NK-92 treated with Interleukin-12 subunit alpha and Interleukin-12 subunit beta, amount 100 ng/mL, for 24 hours (cell line): ENCODE measurements around the gene CTDSP1.
A peak's percentile ranks its signal among the peaks of the same experiment; 100 is the strongest.

Experiments
- DNase-seq: peaks from one replicate; lab custom pipeline; 2025; lab: John Stamatoyannopoulos, UW

CTDSP1 gene

DNA sequence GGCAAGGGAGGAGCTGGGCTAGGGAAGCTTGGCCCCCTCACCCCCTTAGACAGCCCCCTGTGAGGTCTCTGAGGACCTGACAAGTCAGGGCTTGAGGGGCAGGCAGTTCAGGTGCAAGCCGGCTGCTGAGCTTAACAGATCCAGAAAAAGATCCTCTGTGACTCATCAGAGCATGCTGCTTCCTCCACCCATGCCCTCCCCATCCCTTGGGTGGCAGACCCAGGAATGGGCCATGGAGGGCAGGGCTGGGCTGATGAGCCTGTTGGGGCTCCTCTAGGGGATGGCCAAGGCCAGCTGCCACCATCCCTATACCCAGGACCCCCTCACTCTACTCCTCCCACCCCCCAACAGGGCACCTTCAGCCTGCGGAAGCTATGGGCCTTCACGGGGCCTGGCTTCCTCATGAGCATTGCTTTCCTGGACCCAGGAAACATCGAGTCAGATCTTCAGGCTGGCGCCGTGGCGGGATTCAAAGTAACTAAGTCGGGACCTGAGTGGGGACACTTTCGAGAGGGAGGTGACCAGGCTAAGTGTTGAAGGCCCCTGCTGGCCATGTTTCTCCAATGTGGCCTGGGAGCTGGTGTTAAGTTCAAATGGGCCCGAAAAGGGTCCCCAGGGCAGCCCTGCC is 15.7 kb upstream of the CTDSP1 start:
- DNase-seq = no peak

DNA sequence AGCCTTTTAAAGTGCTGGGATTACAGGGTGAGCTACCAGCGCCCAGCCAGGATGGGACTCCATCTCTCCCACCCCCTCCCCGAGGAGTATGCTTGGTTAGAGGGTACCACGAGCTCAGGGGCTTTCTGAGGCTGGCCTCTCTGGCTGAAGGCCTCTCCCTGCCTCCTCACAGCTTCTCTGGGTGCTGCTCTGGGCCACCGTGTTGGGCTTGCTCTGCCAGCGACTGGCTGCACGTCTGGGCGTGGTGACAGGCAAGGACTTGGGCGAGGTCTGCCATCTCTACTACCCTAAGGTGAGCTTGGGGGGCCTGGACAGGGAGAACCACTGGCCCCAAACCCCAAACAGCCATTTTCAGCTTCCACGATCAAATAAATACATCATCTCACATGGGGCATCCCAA is 14.7 kb upstream of the CTDSP1 start:
- no peak for DNase-seq

DNA sequence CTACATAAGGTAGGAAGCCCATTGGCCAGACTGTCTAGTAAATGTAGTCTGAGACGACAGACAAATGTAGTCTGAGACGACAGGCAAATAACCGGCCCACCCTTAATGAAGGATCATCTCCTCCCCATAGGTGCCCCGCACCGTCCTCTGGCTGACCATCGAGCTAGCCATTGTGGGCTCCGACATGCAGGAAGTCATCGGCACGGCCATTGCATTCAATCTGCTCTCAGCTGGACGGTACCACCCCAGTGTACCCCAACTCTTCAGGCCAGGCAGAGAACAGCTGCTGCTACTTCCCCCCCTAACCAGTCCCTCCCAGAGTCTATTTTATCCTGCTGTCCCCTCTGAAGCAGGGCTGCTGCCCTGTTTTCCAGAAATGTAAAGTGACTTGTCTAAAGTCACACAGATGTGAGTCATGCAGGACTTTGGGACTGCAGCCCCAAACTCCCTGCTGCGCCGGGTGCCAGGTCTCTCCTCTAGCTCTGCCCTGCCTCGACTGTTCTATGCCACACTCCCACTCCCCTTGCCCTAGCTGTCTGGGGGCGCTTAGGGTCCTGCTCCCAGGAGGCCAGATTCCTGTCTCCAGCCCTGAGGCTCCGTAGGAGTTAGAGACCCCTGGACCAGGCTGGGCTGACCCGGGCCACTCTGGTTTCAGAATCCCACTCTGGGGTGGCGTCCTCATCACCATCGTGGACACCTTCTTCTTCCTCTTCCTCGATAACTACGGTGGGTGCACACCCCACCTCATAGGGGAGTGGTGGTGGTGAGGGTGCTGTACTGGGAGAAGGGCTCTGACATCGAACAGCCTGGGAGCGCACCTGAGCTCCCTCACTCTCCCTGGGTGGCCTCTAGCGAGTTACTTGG is 12.9 kb upstream of the CTDSP1 start:
- DNase-seq = no peak

DNA sequence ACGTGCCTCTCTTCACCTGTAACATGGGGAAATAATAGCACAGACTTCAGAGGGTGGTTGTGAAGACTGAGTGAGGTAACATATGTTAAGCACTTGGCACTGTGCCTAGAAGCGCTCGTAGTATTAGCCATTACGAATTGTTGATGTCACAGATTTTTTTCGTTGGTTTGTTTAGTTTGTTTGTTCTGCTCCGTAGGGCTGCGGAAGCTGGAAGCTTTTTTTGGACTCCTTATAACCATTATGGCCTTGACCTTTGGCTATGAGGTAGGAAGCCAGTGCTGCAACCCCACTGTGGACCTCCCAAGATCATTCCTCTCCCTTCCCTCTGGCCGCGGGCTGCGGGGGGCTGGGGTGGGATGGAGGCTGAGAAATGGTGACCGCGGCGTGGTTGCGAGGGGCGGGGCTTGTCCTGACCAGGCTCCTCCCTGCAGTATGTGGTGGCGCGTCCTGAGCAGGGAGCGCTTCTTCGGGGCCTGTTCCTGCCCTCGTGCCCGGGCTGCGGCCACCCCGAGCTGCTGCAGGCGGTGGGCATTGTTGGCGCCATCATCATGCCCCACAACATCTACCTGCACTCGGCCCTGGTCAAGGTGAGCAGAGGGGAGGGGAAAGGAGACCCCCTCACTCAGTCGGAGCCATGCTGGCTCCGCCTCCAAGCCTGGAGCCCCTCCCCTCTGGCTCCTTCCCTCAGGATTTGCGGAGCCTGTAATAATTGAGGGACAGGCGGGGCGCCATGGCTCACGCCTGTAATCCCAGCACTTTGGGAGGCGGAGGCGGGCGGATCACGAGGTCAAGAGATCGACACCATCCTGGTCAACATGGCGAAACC is 12.1 kb upstream of the CTDSP1 start:
- no peak for DNase-seq

DNA sequence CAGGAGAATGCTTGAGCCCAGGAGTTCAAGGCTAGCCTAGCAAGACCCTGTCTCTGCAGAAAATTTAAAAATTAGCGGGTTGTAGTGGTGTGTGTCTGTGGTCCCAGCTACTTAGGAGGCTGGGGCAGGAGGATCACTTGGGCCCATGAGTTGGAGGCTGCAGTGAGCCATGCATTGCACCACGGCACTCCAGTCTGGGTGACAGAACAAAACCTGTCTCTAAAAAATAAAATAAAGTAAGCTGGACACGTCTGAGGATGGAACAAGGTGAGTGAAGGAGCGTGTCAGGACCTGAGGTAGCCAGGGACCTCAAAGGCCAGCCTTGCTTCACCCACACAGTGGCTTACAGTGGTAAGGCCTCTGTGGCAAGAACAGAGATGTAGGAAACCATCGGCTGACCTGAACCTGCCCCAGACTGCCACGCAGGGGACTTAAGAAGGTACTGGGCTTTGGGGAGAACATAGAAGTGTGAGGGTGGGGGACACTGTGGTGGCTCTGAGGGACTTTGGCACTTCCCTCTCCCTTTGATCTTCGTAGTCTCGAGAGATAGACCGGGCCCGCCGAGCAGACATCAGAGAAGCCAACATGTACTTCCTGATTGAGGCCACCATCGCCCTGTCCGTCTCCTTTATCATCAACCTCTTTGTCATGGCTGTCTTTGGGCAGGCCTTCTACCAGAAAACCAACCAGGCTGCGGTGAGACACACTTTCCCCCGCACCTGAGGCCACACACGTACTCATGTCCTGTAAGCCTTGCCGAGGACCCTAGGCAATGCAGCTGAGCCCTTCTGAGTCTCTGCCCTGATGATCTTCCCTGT is 10.1 kb upstream of the CTDSP1 start:
- DNase-seq = no peak

DNA sequence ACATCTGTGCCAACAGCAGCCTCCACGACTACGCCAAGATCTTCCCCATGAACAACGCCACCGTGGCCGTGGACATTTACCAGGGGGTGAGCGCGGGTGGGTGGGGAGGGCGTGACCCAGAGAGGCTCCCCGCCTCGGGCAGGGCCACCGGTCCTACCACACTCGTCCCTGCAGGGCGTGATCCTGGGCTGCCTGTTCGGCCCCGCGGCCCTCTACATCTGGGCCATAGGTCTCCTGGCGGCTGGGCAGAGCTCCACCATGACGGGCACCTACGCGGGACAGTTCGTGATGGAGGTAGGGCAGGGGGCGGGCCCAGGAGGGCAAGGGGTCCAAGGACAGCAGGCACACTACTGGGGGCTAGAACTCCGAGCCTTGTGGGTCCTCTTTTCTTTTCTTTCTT is 8.5 kb upstream of the CTDSP1 start:
- DNase-seq = no peak

DNA sequence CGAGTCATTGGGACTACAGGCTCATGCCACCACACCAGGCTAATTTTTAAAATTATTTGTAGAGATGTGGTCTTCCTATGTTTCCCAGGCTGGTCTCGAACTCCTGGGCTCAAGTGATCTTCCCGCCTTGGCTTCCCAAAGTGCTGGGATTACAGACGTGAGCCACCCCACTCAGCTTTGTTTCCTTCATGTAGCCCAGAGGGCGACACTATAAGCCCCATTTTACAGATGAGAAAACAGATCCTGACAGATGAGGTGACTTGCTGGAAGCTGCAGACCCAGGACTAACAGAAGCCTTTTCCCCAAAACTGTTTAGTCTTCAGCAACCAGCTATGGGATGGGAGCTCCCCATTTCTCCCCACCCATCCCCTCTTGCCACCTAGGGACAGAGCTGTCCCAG is 7.2 kb upstream of the CTDSP1 start:
- no peak for DNase-seq

DNA sequence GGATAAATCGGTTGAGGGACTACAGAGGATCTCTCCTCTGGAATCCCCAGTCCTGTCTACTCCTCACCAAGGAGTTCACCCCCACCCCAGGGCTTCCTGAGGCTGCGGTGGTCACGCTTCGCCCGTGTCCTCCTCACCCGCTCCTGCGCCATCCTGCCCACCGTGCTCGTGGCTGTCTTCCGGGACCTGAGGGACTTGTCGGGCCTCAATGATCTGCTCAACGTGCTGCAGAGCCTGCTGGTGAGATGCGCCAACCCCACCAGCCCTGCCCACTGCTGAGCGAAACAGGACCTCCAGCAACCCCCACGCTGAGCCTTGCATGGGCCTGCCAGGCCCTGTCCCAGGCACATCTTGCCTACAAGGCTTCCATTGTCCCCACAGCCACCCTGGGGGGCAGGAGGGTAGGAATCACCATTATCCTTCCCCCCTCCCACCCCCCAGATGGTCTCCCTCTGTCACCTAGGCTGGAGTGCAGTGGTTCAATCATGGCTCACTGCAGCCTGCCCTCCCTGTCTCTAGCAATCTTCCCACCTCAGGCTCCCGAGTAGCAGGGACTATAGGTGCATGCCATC is 6.7 kb upstream of the CTDSP1 start:
- DNase-seq = no peak

DNA sequence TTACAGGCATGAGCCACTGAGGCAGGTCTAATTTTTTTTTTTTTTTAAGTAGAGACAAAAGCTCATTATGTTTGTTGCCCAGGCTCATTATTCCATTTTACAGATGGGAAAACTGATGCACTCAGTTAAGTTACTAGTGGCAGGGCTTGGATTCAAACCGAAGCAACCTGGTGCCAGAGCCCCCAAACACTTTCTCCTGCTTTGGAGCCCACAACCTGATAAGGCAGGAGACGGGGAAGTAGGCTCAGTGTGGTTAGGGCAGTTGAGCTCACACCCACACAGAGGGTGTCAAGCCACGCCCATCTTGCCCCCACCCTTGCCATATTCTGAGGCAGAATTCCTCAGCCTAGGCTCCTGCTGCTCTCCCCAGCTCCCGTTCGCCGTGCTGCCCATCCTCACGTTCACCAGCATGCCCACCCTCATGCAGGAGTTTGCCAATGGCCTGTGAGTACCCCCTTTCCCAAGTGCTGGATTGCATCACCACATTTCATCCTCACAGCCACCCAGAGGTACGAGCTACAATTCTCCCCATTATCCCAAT is 5.8 kb upstream of the CTDSP1 start:
- peak; percentile 26 for DNase-seq

DNA sequence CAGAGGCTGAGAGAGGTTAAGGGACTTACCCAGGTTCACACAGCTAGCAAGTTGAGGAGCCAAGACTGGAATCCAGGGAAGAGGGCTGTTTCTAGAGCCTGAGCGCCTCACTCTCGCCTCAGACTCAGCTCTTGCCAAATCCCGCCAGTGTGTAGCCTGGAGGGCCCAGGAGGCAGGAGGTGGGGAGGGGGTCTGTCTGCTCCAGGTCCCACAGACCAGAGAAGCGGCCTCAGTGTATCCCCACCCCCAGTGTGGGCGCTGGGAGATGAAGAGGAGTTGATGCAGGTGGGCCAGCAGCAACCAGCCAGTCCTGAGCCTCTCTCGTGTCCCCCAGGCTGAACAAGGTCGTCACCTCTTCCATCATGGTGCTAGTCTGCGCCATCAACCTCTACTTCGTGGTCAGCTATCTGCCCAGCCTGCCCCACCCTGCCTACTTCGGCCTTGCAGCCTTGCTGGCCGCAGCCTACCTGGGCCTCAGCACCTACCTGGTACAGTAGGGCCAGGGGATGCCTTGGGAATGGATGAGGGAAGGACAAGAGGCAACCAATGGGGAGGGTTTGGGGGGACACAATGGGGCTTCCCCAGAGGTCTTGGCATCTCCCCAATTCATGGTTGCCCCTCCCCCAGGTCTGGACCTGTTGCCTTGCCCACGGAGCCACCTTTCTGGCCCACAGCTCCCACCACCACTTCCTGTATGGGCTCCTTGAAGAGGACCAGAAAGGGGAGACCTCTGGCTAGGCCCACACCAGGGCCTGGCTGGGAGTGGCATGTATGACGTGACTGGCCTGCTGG is 5.2 kb upstream of the CTDSP1 start:
- DNase-seq = no peak

DNA sequence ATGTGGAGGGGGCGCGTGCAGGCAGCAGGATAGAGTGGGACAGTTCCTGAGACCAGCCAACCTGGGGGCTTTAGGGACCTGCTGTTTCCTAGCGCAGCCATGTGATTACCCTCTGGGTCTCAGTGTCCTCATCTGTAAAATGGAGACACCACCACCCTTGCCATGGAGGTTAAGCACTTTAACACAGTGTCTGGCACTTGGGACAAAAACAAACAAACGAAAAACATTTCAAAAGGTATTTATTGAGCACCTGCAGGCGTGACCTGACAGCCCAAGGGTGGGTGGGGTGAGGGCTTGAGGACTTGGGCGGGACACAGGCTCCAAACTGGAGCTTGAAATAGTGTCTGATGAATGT is 4.6 kb upstream of the CTDSP1 start:
- no peak for DNase-seq

DNA sequence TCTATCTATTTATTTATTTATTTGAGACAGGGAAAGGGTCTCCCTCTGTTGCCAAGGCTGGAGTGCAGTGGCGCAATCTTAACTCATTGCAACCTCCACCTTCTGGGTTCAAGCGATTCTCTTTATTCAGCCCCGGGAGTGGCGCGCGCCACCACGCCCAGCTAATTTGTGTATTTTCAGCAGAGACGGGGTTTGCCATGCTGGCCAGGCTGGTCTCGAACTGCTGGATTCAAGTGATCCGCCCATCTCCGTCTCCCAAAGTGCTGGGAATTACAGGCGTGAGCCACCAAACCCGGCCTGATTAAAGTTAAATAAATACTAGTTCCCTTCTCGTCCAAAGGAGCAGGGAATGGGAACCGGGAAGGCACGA is 4.2 kb upstream of the CTDSP1 start:
- DNase-seq = no peak

DNA sequence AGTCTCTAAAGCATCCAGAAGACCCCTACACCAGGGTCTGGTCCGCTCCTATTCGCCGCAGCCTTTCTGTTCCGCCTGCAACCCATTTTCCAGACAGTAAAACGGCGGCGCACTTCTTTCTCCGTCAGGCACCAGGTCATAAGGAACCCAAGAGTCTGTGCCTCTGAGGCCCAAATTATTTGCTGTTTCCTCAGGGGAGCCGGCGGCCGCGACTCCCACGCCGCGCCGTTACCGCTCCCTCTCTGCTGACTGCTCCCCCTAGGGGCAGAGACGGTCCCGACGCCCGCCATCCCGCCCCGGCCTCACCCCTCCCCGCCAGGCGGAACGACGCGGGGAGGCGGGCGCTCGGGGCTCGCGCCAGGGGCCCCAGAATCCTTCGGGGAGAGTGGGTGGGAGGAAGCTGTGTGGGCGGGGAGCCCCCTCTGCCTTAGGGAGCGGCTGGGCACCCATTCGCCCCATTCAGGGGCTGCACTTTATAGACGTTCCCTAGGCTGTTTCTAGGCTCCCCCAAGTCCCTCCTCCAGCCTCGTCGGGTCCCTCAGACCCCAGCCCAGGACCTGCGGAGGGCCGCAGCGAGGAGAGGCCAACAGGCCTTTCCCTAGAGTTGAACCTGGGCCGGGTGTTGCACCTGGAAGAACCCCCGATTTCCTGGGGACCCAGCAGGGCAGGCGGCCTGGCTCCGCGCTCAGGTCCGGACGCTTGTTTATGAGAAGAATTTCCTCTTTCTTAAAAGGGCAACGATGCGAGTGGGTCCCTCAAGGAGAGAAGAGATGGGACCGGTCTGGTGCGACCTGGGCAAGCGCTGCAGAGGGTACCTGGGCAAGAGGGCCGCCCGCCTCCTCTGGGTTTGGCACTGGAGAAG is 3.6 kb upstream of the CTDSP1 start:
- DNase-seq = peak; percentile 88

DNA sequence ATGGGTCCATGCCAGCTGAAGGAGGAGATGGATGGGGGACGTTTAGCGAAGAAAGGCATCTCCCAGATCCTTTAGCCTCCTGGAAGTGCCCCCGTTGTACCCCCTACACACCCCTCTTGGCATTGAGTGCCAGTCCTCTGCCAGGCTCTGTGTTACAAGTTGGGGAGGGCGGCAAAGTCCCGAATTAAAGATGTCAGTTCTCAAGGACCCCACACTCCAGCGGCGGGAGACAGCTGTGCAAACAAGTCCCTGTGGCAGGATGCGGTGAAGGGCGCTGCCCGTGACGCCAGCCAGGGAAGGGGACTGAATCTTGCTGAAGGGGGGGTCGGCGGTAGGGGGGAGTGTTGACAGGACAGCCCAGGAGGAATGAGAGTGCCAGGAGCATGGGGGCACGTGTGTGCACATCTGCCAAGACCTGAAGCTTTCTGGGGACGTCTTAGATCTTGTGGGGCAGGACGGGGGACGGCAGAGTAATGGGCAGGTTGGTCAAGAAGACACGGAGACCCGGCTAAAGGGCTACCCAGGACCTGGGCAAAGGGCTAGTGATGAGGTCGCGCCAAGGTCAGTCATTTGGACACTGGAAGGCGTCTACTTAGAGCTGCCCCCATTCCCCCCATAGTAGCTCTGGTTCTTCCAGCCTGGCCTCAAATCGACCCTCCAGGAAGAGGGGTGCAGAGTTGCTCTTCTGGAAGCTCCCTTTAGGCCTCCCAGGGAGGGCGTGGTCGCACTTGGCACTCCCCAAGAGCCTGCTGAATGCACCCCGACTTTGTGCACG is 2.8 kb upstream of the CTDSP1 start:
- peak; percentile 56 for DNase-seq

DNA sequence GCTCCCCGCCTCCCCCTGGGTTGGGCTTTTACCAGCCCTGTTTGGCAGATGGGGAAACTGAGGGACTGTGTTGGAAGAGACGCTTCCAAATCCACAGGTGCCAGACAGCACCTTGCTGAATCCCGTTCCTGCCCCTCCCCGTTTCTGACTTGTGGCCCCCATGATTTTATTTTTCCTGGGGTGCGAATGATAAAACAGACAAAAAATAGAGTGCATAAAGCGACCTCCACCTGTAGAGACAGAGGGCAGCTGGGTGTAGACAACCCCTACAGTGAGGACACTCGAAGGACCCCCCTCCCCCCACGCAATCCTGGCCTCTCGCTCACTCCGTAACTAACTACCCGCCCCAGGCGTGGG is 2.2 kb upstream of the CTDSP1 start:
- DNase-seq = no peak

DNA sequence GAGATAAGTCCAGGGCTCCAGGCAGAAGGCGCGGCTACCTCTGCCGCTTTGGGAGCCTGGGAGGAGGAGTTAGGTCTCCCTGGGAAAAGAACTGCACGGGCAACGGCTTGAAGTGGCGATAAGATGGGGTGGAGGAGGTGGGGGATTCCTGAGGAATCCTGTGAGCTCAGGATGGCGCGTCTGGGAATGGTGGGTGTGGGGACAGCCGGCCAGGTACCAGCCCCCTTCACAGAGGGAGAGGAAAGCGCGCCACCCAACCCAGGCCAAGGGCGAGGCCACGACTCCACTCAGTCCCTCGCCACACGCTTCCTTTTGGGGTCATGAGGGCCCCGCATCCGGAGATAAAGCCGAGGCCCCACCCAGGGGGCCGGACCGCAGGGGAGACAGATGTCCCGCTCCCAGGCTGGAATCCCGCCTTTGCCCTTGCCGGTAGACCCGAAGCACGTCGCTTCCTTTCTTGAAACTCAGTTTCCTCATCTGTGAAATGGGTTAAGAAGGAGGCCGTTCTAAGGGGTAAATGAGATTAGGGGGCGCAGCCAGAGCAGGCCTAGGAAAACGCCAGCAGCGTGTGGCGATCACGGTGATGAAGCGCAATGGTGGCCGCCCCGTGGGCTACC is 1.7 kb upstream of the CTDSP1 start:
- DNase-seq = peak; percentile 76

DNA sequence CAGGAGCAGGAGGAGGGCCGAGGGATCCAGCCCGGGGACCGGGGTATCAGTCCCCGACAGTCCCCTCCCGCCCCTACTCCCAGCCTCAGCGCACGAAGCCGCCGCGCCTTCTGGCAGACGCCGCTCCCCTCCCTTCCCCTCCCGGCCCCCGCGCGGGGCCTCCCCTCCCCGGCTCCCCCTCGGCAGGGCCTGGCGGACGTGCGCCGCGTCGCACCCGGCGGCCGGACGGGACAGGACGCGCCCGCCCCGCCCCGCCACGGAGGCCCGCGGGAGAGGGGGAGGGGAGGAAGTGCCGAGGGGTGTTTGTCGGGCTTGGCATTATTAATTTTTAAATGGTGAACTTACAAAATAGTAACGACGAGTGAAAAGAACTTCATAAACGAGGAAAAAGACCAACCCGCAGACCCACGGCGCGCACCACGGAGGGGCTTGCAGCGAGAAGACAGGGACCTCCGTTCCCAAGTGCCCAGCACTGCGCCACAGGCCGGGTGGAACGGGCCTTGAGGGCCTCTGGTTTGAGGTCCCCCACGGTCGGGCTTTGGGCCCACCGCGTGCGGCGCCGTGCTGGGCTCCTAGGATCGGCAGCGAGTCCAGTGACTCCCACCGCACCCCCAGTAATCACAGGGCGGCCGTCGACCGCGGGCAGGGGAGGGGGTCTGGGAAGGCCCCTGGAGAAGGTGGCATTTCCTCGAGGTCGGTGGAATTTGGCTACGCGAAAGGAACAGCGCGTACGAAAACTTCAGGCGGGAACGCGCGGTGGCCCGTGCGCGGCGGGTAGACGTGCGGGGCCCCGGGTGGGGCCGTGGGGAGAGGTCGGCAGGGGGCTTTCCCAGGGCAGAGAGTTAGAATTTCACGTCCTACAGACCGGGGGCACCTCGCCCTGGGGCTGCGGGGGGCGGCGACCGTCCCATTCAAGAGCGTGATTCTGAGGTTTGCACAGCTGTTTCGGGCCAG is 954 bp upstream of the CTDSP1 start:
- peak; percentile 73 for DNase-seq
